Germinal center (tissue), 1 donor: ENCODE results near the gene MAST4.

ENCODE experiments used
- DNase-seq: peaks from one replicate; pipeline ENCODE4 v3.0.0; 2012; ENCODE audit warnings: mixed read lengths, low spot score

MAST4 gene

DNA sequence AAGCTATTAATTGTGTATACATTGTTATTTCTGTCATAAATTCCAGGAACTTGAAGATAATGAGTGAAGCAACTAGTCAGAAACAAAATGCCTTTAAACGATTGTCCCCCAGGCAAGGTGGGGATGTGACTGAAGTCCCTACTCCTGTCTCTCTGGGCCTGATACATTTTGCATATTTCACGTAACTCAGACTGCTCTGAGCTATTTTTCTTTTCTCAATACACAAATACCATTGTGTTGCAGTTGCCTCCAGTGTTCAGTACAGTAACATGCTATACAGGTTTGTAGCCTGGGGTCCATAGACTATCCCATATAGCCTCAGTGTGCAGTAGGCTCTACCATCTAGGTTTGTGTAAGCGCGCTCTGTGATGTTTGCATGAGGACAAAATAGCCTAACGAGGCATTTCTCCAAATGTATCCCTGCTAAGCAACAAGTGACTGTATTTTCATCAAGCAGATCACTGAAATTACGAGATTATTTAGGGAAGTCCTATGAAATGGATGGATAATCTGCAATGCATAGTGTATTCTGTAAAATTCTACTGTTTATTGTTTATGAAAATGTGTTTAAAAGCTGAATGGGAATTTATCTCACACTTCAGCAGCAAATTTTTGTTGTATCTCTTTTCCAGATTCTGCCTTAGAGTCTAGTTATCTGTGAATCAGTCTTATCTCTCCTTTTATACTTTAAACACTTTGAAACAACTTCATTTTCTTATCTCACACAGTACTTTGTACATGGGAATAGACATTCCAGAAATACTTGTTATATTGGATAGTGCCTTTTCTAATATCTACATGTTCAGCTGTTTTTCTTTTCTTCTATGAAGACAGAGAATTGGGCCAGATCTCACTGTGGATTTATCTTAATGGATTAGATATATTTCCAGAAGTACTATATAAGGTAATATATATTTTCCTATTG lies 449.9 kb downstream of the MAST4 start:
- no peak for DNase-seq

DNA sequence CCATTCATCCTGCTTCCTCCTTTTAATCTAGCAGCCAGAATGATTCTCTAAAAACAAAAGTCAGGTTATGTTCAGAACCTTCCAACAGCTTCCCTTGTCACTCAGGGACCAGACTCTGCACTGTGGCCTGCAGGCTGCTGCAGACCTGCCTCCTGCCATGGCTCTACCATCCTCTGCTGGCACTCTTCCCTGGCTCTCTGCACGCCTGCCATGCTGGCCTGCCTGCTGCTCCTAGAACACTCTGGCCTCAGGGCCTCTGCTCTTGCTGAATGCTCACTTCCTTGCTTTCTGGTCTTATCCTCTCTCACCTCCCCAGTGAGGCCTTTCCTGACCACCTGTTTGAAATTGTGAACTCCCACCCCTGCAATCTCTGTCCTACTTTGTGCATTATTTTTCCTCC lies 451.0 kb downstream of the MAST4 start:
- no peak for DNase-seq

DNA sequence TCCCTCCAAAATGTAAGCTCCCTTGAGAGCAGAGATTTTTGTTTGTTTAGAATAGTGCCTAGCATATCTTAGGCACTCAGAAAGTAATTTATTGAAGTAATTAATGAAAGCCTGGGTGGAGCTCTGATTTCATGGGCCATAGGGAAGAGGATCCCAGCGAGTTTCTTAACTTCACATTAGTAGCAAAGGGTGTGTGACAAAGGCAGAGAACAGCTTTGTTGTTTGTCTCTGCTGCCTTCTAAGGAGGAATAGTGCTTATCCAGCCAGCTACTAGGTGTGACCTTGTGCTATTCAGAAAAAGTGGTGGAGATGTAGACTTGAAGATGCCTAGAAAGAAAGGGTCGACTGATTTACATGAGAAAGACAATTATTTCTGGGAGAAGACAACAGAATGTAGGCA lies 451.4 kb downstream of the MAST4 start:
- no peak for DNase-seq

DNA sequence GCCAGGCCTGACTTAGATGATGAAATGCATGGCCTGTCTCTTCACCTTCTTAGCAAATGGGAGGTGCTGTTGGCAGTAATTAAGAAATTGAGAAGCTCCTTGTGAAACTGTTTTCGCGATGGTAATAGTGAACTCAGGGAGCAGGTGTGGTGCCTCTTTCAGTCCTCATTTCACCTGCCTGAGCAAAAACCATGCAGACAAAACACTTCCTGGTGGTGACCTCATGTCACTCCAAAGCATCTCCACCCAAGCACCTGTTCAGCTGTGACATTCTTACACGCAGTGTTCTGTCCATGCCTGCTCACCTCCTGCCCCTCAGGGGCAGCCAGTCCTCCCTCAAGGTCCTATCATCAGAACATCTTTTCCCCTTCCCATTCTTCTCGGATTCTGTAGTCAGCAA lies 453.9 kb downstream of the MAST4 start:
- DNase-seq: no peak

DNA sequence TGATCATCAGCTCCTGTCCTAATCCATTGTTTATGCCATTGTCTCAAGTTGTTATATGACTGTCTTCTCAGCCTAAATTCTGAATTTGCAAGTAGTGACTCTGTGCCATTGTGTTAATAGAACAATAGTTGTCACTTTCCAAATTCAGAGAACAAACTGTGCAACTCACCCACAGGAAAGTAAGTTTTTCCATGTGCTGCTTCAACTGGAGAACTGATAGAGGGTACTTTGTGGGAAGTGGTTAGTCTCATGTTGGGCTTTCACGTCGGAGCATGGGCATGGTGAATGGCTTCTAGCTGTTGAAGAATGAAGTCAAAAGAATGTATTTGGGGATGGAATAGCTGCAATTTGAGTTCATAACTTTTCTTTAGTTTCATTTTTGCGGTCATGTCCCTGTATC lies 454.4 kb downstream of the MAST4 start:
- DNase-seq: no peak

DNA sequence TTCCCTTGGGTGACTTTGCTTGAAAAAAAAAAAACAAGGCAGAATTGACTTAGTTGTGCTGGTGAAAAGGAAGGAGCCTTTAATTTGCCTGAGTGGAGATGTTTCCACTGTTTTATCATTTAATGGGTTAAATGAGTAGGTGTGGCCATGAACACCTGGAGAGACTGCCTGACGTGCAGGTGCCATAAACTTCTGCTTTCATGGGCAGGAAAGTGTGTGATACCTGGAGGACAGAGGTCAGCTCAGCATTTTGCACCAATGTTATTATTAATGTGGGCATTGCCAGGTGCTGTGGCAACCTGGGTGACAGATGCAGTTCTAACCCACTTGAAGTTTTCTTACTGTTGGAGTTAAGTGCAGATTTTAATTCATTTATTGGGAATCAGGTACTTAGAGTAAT lies 455.0 kb downstream of the MAST4 start:
- no peak for DNase-seq

DNA sequence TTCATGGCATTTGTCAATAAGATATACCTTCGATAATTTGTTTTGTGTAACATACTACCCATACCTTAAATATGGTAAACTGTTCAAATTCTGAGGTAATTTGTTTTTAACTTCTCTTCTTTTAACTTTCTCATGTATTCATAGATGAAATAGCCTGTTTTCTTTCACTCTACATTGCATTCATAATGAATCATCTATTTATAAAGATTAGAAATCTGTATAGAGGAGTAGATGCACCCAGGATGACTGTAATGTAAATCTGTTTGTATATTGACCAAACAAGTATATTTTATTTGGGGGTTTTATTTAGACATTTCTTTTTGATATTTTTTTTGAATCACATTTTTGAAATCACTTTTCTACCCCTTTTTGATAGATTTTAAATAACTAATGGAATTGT lies 455.8 kb downstream of the MAST4 start:
- no peak for DNase-seq

DNA sequence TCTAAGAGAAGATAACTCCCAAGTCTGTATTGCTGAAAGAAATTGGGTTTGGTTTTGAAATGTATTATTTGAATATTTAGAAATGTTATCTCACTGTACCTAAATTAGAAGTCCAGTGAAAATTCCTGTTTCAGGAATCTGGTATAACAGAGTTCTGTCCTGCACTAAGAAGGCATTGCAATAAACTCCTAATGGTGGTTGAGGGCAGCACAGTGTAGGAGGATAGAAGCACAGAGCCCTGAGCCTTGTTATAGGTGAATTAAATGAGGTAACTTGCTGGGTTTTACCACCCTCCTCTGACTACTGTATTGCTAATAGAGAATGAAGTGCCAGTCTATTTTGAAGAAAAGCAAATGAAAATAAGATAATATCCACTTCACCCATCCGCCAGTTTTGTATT lies 457.0 kb downstream of the MAST4 start:
- DNase-seq: no peak

DNA sequence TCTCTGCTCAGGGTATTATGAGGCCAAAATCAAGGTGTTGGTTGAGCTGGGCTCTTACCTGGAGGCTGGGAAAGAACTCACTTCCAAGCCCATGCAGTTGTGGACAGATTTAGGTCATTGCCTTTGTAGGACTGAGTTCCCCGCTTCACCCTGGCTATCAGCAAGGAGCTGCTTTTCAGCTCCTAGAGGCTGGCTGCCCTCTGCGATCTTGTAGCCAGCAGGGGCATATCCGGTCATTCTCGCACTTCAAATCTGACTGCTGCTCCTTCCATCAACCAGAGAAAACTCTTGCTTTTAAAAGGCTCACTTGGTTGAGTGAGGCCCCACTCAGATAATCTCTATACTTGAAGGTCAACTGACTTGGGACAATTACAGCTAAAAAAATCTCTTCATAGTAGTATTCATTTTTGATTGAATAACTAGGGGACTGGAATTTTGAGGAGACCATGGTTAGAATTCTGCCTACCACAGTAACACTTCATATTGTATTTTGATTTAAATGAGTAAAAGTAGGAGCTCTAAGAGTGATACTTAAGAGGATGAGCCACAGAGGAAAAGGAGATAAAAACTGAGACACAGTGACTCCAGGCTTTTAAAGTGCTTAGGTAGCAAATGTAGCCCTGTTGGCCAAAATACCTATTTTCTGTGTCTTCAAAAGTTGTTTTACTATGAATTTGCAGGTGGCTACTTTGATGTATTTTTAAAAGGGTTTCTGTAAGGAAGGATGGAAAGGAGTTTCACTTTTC lies 463.0 kb downstream of the MAST4 start:
- DNase-seq: no peak

DNA sequence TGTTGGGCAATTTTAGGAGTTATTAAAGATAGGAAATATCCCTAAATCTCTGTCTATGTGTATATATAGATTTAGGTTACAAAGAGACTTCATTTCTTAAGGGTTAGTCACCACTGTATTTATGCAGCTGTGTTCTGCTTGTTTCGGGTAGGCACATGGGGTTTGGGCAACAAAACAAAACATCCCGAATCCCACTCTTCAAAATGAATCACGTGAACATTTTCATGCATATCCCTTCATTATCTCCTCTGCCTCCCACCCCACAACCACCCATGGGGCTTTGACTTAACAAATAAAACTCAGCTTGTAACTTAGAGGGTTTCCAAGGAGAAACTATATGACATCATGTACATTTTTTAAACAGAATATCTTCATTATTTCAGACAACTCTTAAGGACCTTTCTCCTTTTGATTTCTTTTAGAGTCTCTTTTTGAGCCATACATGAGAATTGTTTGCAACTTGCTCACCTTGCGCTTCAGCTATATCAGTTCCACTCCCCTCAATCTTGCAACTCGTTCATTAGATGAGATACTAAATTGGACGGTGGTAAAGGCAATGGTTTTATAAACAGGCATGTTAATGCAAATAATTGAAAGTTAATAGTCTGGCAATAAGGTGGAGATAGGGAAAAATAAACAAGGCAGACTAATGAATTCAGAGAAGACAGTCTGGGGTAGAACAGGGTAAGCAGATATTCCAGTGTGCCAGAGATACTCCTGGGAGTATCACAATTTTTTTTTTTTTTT lies 463.7 kb downstream of the MAST4 start:
- no peak for DNase-seq

DNA sequence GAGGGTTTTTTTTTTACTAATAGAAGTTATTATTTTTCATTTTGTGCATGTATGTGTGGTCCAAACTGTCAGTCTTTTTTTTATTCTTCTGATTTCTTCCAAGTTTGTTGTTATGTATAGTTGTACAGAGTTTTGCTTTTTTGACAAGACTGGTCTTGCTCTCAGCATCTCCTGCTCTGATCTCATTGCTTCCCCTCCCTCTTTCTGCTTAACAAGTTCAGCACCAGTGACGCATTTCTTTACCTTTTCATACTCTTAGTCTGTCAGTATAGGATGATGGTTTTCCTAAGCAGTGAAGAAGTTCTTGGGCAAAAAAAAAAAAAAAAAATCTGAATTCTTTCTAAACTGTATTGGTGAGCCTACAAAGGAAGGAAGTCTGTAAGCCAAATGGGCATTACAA lies 465.3 kb downstream of the MAST4 start:
- DNase-seq: no peak

DNA sequence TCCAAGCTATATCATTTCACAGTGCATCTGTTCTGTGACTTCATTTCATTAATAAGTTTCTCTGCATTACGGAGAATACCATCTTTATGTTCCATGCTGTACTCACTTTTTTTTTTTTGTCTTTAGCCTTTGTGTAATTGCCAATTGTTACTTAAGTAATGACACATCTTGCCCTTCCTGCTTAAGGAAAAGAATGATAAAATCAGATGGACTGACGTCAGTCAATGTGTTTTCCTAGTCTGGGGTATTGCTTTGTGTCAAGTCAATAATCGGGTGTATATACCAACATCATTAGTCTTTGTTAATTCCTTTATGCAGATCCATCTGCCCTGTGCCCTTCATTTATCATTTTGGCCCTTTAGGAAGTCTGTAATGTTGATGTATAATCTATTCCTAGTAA lies 466.9 kb downstream of the MAST4 start:
- DNase-seq: no peak

DNA sequence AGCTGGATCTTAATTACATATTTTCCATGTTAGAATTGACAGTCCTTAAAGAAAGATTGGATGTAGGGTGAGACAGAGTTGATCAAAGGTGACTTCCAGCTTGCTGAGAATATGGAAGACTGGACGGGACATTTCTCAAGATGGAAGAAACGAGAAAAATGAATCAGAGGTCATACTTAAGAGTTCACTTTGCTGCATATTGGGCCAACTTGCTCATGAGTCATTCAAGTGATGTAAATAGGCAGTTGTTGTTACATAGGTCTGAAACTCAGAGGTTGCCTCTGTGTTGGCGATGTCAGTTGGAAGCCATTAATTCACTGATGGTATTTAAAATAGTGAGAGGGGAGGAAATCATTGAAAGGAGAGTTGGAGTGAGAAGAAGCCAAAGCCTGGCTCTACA lies 467.6 kb downstream of the MAST4 start:
- no peak for DNase-seq

DNA sequence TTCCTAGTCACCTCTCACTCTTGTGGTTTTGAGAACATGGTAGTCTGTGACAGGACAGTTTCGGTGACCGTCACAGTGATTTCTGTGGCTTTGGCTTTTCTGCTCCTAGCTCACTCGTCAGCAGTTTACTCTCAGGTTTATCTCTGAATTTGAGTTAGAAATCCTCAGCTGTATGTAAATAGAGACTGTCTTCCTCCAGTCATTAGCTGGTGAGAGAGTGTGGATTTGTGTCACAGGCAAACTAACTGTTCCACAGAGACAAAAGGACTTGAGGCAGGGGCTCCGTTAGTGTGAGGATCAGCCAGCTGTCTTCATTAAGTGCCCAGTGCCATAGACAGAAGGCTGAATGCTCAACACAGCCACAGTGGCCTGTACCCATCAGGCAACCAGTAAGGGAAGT lies 469.0 kb downstream of the MAST4 start:
- no peak for DNase-seq

DNA sequence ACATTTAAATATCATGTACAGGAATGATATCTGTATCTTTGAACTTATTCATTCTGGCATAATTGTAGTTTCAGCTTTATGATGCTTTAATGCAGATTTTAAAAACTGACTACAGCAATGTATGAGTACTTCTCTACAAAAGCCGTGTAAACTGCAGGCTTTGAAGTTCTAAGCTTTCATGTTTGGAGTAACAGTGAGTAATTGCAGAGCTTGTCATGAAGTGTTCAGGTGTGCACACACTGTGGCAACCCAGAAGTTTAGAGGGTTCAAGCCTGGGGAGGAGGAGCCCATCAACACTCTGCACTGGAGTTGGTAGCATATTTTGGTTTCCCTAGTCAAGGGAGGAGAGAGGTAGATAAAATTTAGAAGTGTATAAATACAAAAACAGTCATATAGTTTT lies 469.5 kb downstream of the MAST4 start:
- DNase-seq: no peak

DNA sequence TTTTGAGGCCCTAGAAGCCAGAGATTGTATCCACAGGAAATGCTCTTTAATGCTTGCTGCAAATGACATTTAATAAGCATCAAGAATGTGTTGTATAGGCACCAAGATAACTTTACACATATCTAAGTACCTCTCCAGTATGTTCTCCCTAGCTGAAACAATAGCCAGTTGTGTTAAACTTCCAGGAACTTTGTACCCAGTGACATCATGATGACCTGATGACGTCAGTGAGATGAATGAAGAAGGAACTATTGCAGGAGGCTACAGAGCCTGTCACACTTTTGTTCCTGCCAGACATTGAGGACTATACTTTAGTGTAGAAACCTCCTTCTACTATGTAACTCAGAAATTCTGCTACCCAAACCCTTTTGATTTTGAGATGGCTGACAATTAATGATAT lies 470.6 kb downstream of the MAST4 start:
- no peak for DNase-seq

DNA sequence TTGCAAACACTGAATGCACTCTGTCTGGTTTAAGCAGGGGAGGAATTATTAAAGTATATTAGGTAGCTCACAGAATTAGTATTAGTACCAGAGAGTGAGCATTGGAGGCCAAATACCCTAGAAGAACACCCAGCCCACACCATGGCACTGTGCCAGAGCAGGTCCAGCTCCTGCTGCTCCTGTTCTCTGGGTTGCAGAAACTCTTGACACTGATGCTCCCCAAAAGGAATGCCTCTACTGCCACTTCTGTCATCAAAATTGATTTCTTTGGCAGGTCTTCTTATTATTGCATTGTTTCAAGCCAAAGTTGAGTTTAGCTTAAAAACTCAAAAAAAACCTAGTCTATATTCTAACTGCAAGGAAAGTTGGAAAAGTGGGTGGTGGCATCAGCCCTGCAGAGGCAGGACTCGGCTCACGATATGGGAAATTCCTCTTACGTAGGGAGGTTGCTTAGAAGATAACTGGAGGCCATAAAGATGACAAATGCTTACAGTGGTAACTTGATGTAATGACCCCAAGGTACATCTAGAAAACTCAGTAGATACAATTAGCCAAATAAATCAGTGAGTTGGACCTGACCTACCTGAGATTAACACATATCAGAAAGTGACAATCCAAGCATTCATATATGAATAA lies 477.0 kb downstream of the MAST4 start:
- no peak for DNase-seq

DNA sequence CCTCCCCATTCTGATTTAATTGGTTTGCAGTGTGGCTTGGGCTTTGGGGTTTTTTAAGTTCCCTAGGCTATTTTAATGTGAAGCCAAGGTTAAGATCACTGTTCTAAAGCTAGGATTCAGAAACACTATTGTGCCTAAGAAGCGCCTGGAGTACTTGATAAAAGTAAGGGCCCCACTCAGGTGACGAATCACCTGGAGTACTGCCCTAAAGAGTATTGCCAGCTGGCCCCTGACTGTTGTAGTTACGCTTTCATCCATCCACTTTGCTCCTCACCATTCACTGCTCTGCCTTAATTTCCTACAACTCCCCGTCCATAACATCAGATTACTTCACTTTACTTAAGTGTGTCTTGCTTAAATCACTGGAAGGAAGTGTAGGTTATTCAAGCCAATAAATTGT lies 481.1 kb downstream of the MAST4 start:
- no peak for DNase-seq

DNA sequence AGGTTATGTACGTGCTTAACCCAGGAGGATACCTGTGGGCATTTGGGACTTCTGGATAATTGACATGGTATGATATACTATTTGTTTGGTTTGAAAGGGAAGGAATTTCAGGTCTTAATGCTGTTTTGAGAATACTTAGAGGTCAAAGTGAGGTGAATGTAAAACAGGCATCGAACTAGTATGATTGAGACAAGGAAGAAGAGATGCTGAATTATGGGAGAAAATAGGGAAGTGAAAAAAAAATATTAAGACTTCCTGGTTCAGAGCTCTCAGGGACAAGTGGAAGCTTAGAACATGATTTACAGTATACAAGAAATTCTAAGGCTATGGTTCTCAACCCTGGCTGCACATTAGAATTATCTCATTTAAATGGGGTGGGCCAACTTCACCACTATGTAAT lies 485.1 kb downstream of the MAST4 start:
- no peak for DNase-seq

DNA sequence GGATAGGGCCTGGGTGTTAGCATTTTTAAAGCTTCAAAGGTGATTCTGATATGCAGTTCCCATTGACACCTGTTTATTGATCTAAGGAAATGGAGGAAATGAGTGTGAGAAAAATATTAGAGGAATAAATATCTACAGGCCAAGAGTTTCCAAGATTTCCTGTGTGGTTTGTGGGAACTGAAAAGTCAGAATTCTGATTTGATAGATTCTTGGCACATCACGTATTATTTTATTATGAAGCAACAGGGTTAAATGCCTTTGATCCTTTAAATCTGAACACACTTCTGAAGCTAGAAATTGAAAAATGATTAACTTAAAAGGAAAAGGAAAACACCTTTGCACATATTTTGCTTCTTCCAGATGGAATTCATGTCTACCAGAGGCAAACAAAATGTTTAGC lies 486.7 kb downstream of the MAST4 start:
- no peak for DNase-seq

DNA sequence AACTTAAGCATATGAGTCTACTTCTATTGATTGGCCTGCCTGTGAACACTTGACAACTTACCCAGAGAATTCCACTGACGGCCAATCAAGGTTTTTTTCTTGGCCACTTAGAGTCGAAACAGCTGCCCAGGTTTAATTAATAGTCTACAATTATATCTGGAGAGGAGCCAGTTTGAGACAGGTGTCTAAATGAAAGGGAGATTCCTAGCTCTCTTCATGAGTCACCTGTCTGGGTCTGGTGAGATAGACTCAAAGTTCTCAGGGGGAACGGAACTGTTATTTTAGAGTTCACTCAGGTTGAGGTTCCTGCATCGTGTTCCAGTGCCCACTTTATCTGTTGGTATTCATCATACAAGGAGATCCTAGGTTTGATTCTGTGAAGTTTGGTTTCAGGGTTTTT lies 489.4 kb downstream of the MAST4 start:
- DNase-seq: no peak

DNA sequence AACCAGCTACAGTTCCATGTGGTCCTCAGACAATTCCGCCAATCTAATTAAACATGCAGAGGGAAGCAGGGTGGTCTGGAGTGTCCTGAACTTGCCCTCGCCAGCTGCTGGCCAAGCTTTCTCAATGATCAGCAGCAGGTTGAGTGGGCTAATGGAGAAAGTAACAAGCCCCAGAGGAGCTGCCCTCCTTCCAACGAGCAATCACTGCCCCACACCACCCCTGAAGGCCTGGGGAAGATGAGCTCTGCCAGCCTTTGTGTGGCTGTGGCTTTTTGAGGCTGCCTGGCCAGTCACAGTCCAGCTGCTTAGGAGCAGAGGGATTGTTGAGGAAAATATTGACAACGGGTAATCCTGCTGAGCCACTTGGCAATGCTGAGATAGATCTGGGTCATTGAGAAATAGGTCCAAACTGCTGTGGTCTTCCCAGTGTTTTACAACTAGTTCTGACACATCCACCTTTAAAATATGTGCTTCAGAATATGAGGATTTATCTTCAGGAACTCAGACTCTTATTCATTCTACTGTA lies 493.1 kb downstream of the MAST4 start:
- no peak for DNase-seq
